IMR-90 (cell line): ENCODE results near the gene TMC3. TPM values are rescaled to one million over a fixed set of nuclear protein-coding genes. Genes with fewer than 3 reads are reported as not detected.
A peak's percentile ranks its signal among the peaks of the same experiment; 100 is the strongest.

ENCODE experiments used
- ATAC-seq: fragments of 200-7000 bp; cut with Tn5 transposase; 2 replicates; pipeline ENCODE4 v1.9.1; 2020; ENCODE audit warnings: low read depth, mild to moderate bottlenecking, moderate library complexity
- BruUV-seq: library from RNA; stranded (reverse); fragments of 400-500 nt; replicated peaks from 2 replicates; lab custom pipeline; 2021; lab: Mats Ljungman, UMichigan
- CTCF ChIA-PET: fragments of 300-600 bp; formaldehyde crosslinking; extraction: SDS; loops from one replicate; lab custom pipeline; 2021; ENCODE audit warnings: antibody characterized with exemption; lab: Yijun Ruan, JAX
- POLR2A ChIA-PET: fragments of 300-600 bp; sonication (Branson Sonifier 250); formaldehyde crosslinking; loops from one replicate; lab custom pipeline; 2022; ENCODE audit warnings: antibody characterized with exemption; ENCODE audit not compliant: unreplicated experiment; lab: Charles Lee
- DNase-seq: peaks from one replicate; pipeline ENCODE4 v3.0.0; 2013
- H2AFZ ChIP-seq: replicated peaks from 2 replicates; pipeline ENCODE3; 2013; ENCODE audit warnings: low read length, mild to moderate bottlenecking; ENCODE audit not compliant: poor library complexity
- H2AK5ac ChIP-seq: 2 replicates; pipeline ENCODE4 v1.6.1; 2013; ENCODE audit warnings: low read depth, low read length, inconsistent platforms
- H2AK9ac ChIP-seq: replicated peaks from 2 replicates; pipeline ENCODE3; 2013; ENCODE audit warnings: mild to moderate bottlenecking, low read depth, low read length, moderate library complexity; ENCODE audit not compliant: poor library complexity
- H2BK120ac ChIP-seq: 2 replicates; pipeline ENCODE4 v1.6.1; 2013; ENCODE audit warnings: low read depth, low read length, inconsistent platforms
- H2BK15ac ChIP-seq: 3 replicates; pipeline ENCODE4 v1.6.1; 2013; ENCODE audit warnings: low read depth, low read length, inconsistent platforms
- H2BK20ac ChIP-seq: 2 replicates; pipeline ENCODE4 v1.6.1; 2013; ENCODE audit warnings: low read depth, mild to moderate bottlenecking, inconsistent platforms, low read length, moderate library complexity
- H2BK5ac ChIP-seq: 2 replicates; pipeline ENCODE4 v1.6.1; 2013; ENCODE audit warnings: mild to moderate bottlenecking, low read depth, low read length, inconsistent platforms; ENCODE audit not compliant: poor library complexity, severe bottlenecking
- H3K14ac ChIP-seq: replicated peaks from 2 replicates; pipeline ENCODE4 v1.6.1; 2013; ENCODE audit warnings: low read depth, low read length, inconsistent platforms
- H3K18ac ChIP-seq: 2 replicates; pipeline ENCODE4 v1.6.1; 2013; ENCODE audit warnings: low read depth, low read length, control low read depth
- H3K23ac ChIP-seq: 2 replicates; pipeline ENCODE4 v1.6.1; 2013; ENCODE audit warnings: low read depth, low read length, inconsistent platforms
- H3K27ac ChIP-seq: 2 replicates; pipeline ENCODE4 v1.5.1; 2013; ENCODE audit warnings: mild to moderate bottlenecking, control low read depth, low read length; ENCODE audit not compliant: insufficient read depth
- H3K27me3 ChIP-seq: 2 replicates; pipeline ENCODE4 v1.6.1; 2013; ENCODE audit warnings: low read length; ENCODE audit not compliant: control insufficient read depth, insufficient read depth
- H3K36me3 ChIP-seq: 2 replicates; pipeline ENCODE4 v1.6.1; 2013; ENCODE audit warnings: low read length, mixed read lengths; ENCODE audit not compliant: control insufficient read depth, insufficient read depth
- H3K4ac ChIP-seq: 2 replicates; pipeline ENCODE4 v1.6.1; 2013; ENCODE audit warnings: low read depth, low read length, inconsistent platforms
- H3K4me1 ChIP-seq: 2 replicates; pipeline ENCODE4 v1.6.1; 2013; ENCODE audit warnings: low read length, mixed read lengths; ENCODE audit not compliant: control insufficient read depth, insufficient read depth
- H3K4me2 ChIP-seq: 2 replicates; pipeline ENCODE4 v1.6.1; 2013; ENCODE audit warnings: low read depth, mild to moderate bottlenecking, control low read depth, low read length, moderate library complexity
- H3K4me3 ChIP-seq: 2 replicates; pipeline ENCODE4 v1.5.1; 2013; ENCODE audit warnings: low read depth, mild to moderate bottlenecking, control low read depth, low read length, moderate library complexity; ENCODE audit not compliant: insufficient read depth
- H3K56ac ChIP-seq: 2 replicates; pipeline ENCODE4 v1.6.1; 2013; ENCODE audit warnings: low read length, inconsistent platforms; ENCODE audit not compliant: insufficient read depth; ENCODE audit errors: extremely low read depth
- H3K79me1 ChIP-seq, 2 experiments: 2 replicates each; pipeline ENCODE4 v1.6.1; 2013; ENCODE audit warnings: low read length in 2 of 2, inconsistent platforms in 1 of 2, low read depth in 1 of 2
- H3K9ac ChIP-seq: 2 replicates; pipeline ENCODE4 v1.6.1; 2013; ENCODE audit warnings: low read depth, low read length, control low read depth
- H3K9me1 ChIP-seq: 2 replicates; pipeline ENCODE4 v1.6.1; 2013; ENCODE audit warnings: low read length, inconsistent platforms; ENCODE audit not compliant: insufficient read depth
- H3K9me3 ChIP-seq: 2 replicates; pipeline ENCODE4 v1.6.1; 2013; ENCODE audit warnings: low read length; ENCODE audit not compliant: control insufficient read depth, insufficient read depth
- H4K20me1 ChIP-seq: 2 replicates; pipeline ENCODE4 v1.6.1; 2013; ENCODE audit warnings: low read length, inconsistent platforms; ENCODE audit not compliant: insufficient read depth
- H4K5ac ChIP-seq: 2 replicates; pipeline ENCODE4 v1.6.1; 2013; ENCODE audit warnings: mild to moderate bottlenecking, low read depth, low read length, control low read depth
- H4K8ac ChIP-seq, 2 experiments: 2 replicates each; pipeline ENCODE4 v1.6.1; 2013; ENCODE audit warnings: low read depth in 2 of 2, low read length in 2 of 2, control low read depth in 1 of 2, inconsistent platforms in 1 of 2
- H4K91ac ChIP-seq: 2 replicates; pipeline ENCODE4 v1.6.1; 2013; ENCODE audit warnings: low read depth, low read length, inconsistent platforms; ENCODE audit not compliant: insufficient read depth
- CEBPB ChIP-seq: IDR thresholded peaks from 2 replicates; pipeline ENCODE4 v1.6.1; 2012; ENCODE audit warnings: low read depth, low read length, improper control_type of control experiment
- RCOR1 ChIP-seq: IDR thresholded peaks from 2 replicates; pipeline ENCODE4 v1.6.1; 2012; ENCODE audit warnings: mild to moderate bottlenecking, low read length, improper control_type of control experiment; ENCODE audit not compliant: insufficient replicate concordance
- SMC3 ChIP-seq: fragments of 150-350 bp; IDR thresholded peaks from 2 replicates; pipeline ENCODE4 v1.6.1; 2016; ENCODE audit warnings: low read depth, mild to moderate bottlenecking, antibody characterized with exemption, low read length, moderate library complexity
- WGBS, 2 experiments: methylation state at CpG; one replicate each; pipeline versions ENCODE4 v1.1.5 to v1.1.7; 2013; ENCODE audit warnings: missing lambda C conversion rate in 2 of 2; ENCODE audit not compliant: insufficient read length in 1 of 2; ENCODE audit errors: extremely low coverage in 2 of 2; 5-methylcytosine and 5-hydroxymethylcytosine counted together
- dilution Hi-C: fragments of 300-500 bp; cut with HindIII; formaldehyde crosslinking; loops from one replicate; pipeline ENCODE4 v1.14.3; 2018; ENCODE audit warnings: low sequenced_read_pairs; ENCODE audit not compliant: unreplicated experiment
- in situ Hi-C: fragments of 300-500 bp; cut with MboI; formaldehyde crosslinking; loops from 3 replicates; pipeline ENCODE4 v1.14.3; 2019; ENCODE audit warnings: low sequenced_read_pairs, inconsistent platforms, mixed read lengths
- intact Hi-C: fragments of 100-400 bp; cut with micrococcal nuclease; formaldehyde crosslinking; loops from 2 replicates; pipeline ENCODE4 v1.10.0; 2022
- polyA plus RNA-seq, 3 experiments: library from polyadenylated mRNA; depleted of rRNA; stranded (reverse); fragments of >200 nt; gene quantifications; 2 replicates each; pipeline ENCODE4 v1.2.3, GENCODE V29; 2012; ENCODE audit warnings: low replicate concordance in 1 of 3
- total RNA-seq: library from RNA; depleted of rRNA; stranded (reverse); fragments of >200 nt; gene quantifications from 2 replicates; pipeline ENCODE4 v1.2.3, GENCODE V29; 2012
- TF ChIP-seq, protein P1 (sequence below): fragments of 150-350 bp; IDR thresholded peaks from 2 replicates; pipeline ENCODE4 v1.6.1; 2016; ENCODE audit warnings: low read depth, mild to moderate bottlenecking, low read length, moderate library complexity, borderline replicate concordance

Gene TMC3
- total and polyA plus RNA-seq, 2 of the 4 experiments (the other 2 are of a cell fraction): not detected

- H3K79me1 ChIP-seq: no peaks in the 10 kb centered on the region
- H3K27me3 ChIP-seq: no peaks in the 10 kb centered on the region
- H3K4me3 ChIP-seq: no peak overlapping the region
- intact Hi-C loops (no loop called here), dilution Hi-C loops (no loop called here), in situ Hi-C loops (no loop called here)
- H3K9ac ChIP-seq: no peak overlapping the region
- peaks cover 7% of the 10 kb centered on the region; the same call in 1 of the 2 replicates for H3K9me1 ChIP-seq
- H4K91ac ChIP-seq: no peak overlapping the region
- no peak overlapping the region for H3K23ac ChIP-seq
- H3K14ac ChIP-seq: no peak overlapping the region
- H4K5ac ChIP-seq: no peak overlapping the region
- no peak overlapping the region for H2BK120ac ChIP-seq
- peak overlapping the region; percentile 21; the same call in 1 of the 3 replicates for H2BK15ac ChIP-seq
- no peak overlapping the region for H2AK9ac ChIP-seq
- TF ChIP-seq SMC3: no peak
- TF ChIP-seq, protein P1, sequence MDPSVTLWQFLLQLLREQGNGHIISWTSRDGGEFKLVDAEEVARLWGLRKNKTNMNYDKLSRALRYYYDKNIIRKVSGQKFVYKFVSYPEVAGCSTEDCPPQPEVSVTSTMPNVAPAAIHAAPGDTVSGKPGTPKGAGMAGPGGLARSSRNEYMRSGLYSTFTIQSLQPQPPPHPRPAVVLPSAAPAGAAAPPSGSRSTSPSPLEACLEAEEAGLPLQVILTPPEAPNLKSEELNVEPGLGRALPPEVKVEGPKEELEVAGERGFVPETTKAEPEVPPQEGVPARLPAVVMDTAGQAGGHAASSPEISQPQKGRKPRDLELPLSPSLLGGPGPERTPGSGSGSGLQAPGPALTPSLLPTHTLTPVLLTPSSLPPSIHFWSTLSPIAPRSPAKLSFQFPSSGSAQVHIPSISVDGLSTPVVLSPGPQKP: no peak
- TF ChIP-seq CEBPB: no peak
- no peak for TF ChIP-seq RCOR1
- H2AK5ac ChIP-seq: peak overlapping the region; percentile 3; the same call in 1 of the 2 replicates
- no CpG with 5 or more reads among the region's 3 CpGs for WGBS, 2 experiments
- ATAC-seq (no peak), DNase-seq (no peak)
- no peak overlapping the region for H2BK5ac ChIP-seq
- no peak overlapping the region for H2BK20ac ChIP-seq
- no TSS peak for BruUV-seq
- no peaks in the 10 kb centered on the region for H4K20me1 ChIP-seq
- no peak overlapping the region for H2AFZ ChIP-seq
- ChIA-PET CTCF (interaction anchor here (0.8 to 1.0 kb wide), 3 partner anchors 10 to 33 kb away, joined by 3 to 4 read pairs (median 3); no protein-coding TSS in a partner anchor), POLR2A (no interaction called here)
- no peak overlapping the region for H4K8ac ChIP-seq
- H3K4ac ChIP-seq: 0 out of 2 replicates have a peak overlapping the region, but pooled peaks have one; percentile 35
- no peak overlapping the region for H3K56ac ChIP-seq
- no peak overlapping the region for H3K4me2 ChIP-seq
- no peak overlapping the region for H3K18ac ChIP-seq
- H3K9me3 ChIP-seq: no peaks in the 10 kb centered on the region
- H3K4me1 ChIP-seq: peaks cover 9% of the 10 kb centered on the region
- H3K36me3 ChIP-seq: no peaks in the 10 kb centered on the region
- H3K27ac ChIP-seq: no peak overlapping the region
Observed at GRCh38 chr15:81337241-81337640, 36.8 kb downstream of the TMC3 start.
